HepG2 (cell line): ENCODE measurements around the gene SHISA6. TPM values are rescaled to one million over a fixed set of nuclear protein-coding genes. Genes with fewer than 3 reads are reported as not detected.

Experiments
- ATAC-seq: fragments of 200-7000 bp; cut with Tn5 transposase; 3 replicates; pipeline ENCODE4 v1.9.1; 2020; ENCODE audit warnings: mild to moderate bottlenecking, moderate library complexity
- BruUV-seq: library from RNA; stranded (reverse); fragments of 400-500 nt; replicated peaks from 2 replicates; lab custom pipeline; 2021; lab: Mats Ljungman, UMichigan
- CTCF ChIA-PET: fragments of 300-600 bp; formaldehyde crosslinking; extraction: SDS; loops from one replicate; lab custom pipeline; 2021; ENCODE audit warnings: low total read pairs, inconsistent platforms, low intra/inter-chr PET ratio; lab: Yijun Ruan, JAX
- POLR2A ChIA-PET: fragments of 350-600 bp; sonication (Branson Sonifier 250); formaldehyde crosslinking; loops from one replicate; lab custom pipeline; 2020; ENCODE audit warnings: antibody characterized with exemption, inconsistent platforms; lab: Yijun Ruan, JAX
- DNase-seq: peaks from one replicate; pipeline ENCODE4 v3.0.0-alpha.2; 2015; ENCODE audit warnings: low spot score
- FAIRE-seq: peaks from 3 replicates; lab custom pipeline; 2011; peaks lifted over from hg19 to GRCh38; lab: Jason Lieb, UNC
- H2AFZ ChIP-seq: one replicate; pipeline ENCODE4 v1.6.1; 2011; ENCODE audit warnings: low read length, inconsistent platforms
- H3K27ac ChIP-seq: fragments of 300-600 bp; 3 replicates; pipeline ENCODE4 v1.8.0; 2011; ENCODE audit warnings: mixed run types, mild to moderate bottlenecking, mixed read lengths, low read length, inconsistent platforms; ENCODE audit not compliant: insufficient read depth; ENCODE audit errors: extremely low read length
- H3K27me3 ChIP-seq, 2 experiments: fragments of 200-600 bp in 1 of 2; 2 replicates in 1 of 2; 3 replicates in 1 of 2; pipeline versions ENCODE4 v1.6.0 to v1.8.0; 2011; ENCODE audit warnings: low read length in 2 of 2, mild to moderate bottlenecking in 2 of 2, moderate library complexity in 2 of 2, inconsistent platforms in 1 of 2; ENCODE audit not compliant: insufficient read depth in 2 of 2, control insufficient read depth in 1 of 2
- H3K36me3 ChIP-seq, 2 experiments: fragments of 200-600 bp in 1 of 2; replicated peaks in 1 of 2; 2 replicates in 1 of 2; 3 replicates in 1 of 2; pipeline versions ENCODE4 v1.5.1 to v1.8.0; 2011; ENCODE audit warnings: low read length in 2 of 2, inconsistent platforms in 1 of 2; ENCODE audit not compliant: insufficient read depth in 2 of 2, control insufficient read depth in 1 of 2
- H3K4me1 ChIP-seq: 2 replicates; pipeline ENCODE4 v1.5.1; 2012; ENCODE audit warnings: low read length, inconsistent platforms; ENCODE audit not compliant: insufficient read depth
- H3K4me2 ChIP-seq: 2 replicates; pipeline ENCODE4 v1.6.0; 2011; ENCODE audit warnings: low read depth, low read length, inconsistent platforms
- H3K4me3 ChIP-seq, 3 experiments: fragments of 200-600 bp in 1 of 3; sonication (generic), shearing (Covaris generic) in 1 of 3; replicated peaks in 1 of 3; 2 replicates each; pipeline ENCODE4 v1.5.1; 2011 to 2016; ENCODE audit warnings: low read length in 3 of 3, inconsistent platforms in 2 of 3, low read depth in 2 of 3, mild to moderate bottlenecking in 2 of 3, control low read depth in 1 of 3, mixed read lengths in 1 of 3; ENCODE audit not compliant: insufficient read depth in 1 of 3
- H3K79me2 ChIP-seq: one replicate; pipeline ENCODE4 v1.6.1; 2011; ENCODE audit warnings: low read length, inconsistent platforms; ENCODE audit not compliant: insufficient read depth
- H3K9ac ChIP-seq: 2 replicates; pipeline ENCODE4 v1.6.0; 2011; ENCODE audit warnings: mild to moderate bottlenecking, low read depth, low read length, inconsistent platforms; ENCODE audit not compliant: insufficient read depth
- H3K9me3 ChIP-seq: 2 replicates; pipeline ENCODE4 v1.5.1; 2012; ENCODE audit warnings: mild to moderate bottlenecking, low read length
- H4K20me1 ChIP-seq: 2 replicates; pipeline ENCODE4 v1.6.0; 2011; ENCODE audit warnings: inconsistent platforms, mild to moderate bottlenecking, low read length, moderate library complexity; ENCODE audit not compliant: insufficient read depth
- ARID3A ChIP-seq: IDR thresholded peaks from 2 replicates; pipeline ENCODE4 v1.6.1; 2012; ENCODE audit warnings: low read depth, low read length, improper control_type of control experiment
- CSRNP2 ChIP-seq: sonication (generic); formaldehyde crosslinking; conservative IDR thresholded peaks from 2 replicates; pipeline ENCODE4 v1.8.0; 2022; ENCODE audit warnings: low read depth, missing genetic modification reagents
- E2F2 ChIP-seq: sonication (generic); formaldehyde crosslinking; IDR thresholded peaks from 2 replicates; pipeline ENCODE4 v1.4.0; 2020; ENCODE audit warnings: missing genetic modification reagents, borderline replicate concordance
- FOXP4 ChIP-seq: sonication (generic); formaldehyde crosslinking; IDR thresholded peaks from 2 replicates; pipeline ENCODE4 v1.4.0; 2020; ENCODE audit warnings: missing genetic modification reagents
- NR3C1 ChIP-seq: sonication (generic); formaldehyde crosslinking; IDR thresholded peaks from 2 replicates; pipeline ENCODE4 v1.4.0; 2020; ENCODE audit warnings: missing genetic modification reagents
- RAD51 ChIP-seq: fragments of 450-650 bp; IDR thresholded peaks from 2 replicates; pipeline ENCODE4 v1.6.1; 2016; ENCODE audit warnings: borderline replicate concordance
- ZBTB3 ChIP-seq: sonication (generic); formaldehyde crosslinking; IDR thresholded peaks from 2 replicates; pipeline ENCODE4 v1.4.0; 2020; ENCODE audit warnings: low read depth, mild to moderate bottlenecking, moderate library complexity, missing genetic modification reagents, borderline replicate concordance
- ZBTB4 ChIP-seq: sonication (generic); formaldehyde crosslinking; IDR thresholded peaks from 2 replicates; pipeline ENCODE4 v1.4.0; 2020; ENCODE audit warnings: missing genetic modification reagents, mild to moderate bottlenecking, borderline replicate concordance
- ZFYVE20 ChIP-seq: sonication (generic); formaldehyde crosslinking; IDR thresholded peaks from 2 replicates; pipeline ENCODE4 v1.8.0; 2023; ENCODE audit warnings: low read depth, mild to moderate bottlenecking, moderate library complexity, missing genetic modification reagents, borderline replicate concordance
- ZNF577 ChIP-seq: sonication (generic); formaldehyde crosslinking; IDR thresholded peaks from 2 replicates; pipeline ENCODE4 v1.4.0; 2020; ENCODE audit warnings: mild to moderate bottlenecking, low read depth, missing genetic modification reagents, borderline replicate concordance
- ZNF720 ChIP-seq: sonication (generic); formaldehyde crosslinking; IDR thresholded peaks from 2 replicates; pipeline ENCODE4 v1.4.0; 2020; ENCODE audit warnings: missing genetic modification reagents
- ZNF746 ChIP-seq: sonication (generic); formaldehyde crosslinking; IDR thresholded peaks from 2 replicates; pipeline ENCODE4 v1.8.0; 2022; ENCODE audit warnings: mild to moderate bottlenecking, missing genetic modification reagents
- WGBS: methylation state at CpG from one replicate; pipeline ENCODE4 v1.1.6; 2017; ENCODE audit warnings: low lambda C conversion rate; 5-methylcytosine and 5-hydroxymethylcytosine counted together
- in situ Hi-C: cut with HindIII; loops from 2 replicates; pipeline ENCODE4 v1.10.0; 2017; ENCODE audit warnings: low pct_unique_long_range_greater_than_20kb; ENCODE audit not compliant: extremely low pct_ligation_motif_present
- intact Hi-C: fragments of 100-400 bp; cut with micrococcal nuclease; formaldehyde crosslinking; loops from one replicate; pipeline ENCODE4 v1.10.0; 2022; ENCODE audit not compliant: unreplicated experiment
- polyA plus RNA-seq, 8 experiments: library from polyadenylated mRNA; depleted of rRNA in 3 of 8; stranded (reverse) in 7 of 8; unstranded in 1 of 8; fragments of >200 nt; fragmentation: Illumina TruSeq in 4 of 8; extraction: Trizol in 4 of 8; gene quantifications; 2 replicates each; pipeline versions ENCODE4 v1.2.1 to v1.2.3, GENCODE V29; 2011 to 2016; ENCODE audit warnings: low read depth in 4 of 8, missing spikeins in 1 of 8, mixed read lengths in 1 of 8; ENCODE audit not compliant: insufficient read depth in 1 of 8
- total RNA-seq, 5 experiments: library from RNA; depleted of rRNA; stranded (reverse); fragments of >200 nt; fragmentation: Illumina TruSeq; extraction: Trizol; gene quantifications; 2 replicates each; pipeline ENCODE4 v1.2.3, GENCODE V29; 2016; ENCODE audit warnings: low read depth in 1 of 5

SHISA6 gene
- total and polyA plus RNA-seq, 2 of the 13 experiments (the other 11 are each of a cell fraction or from before 2014, with no cell fraction given), result not detected

GRCh38 chr17:11328770-11329169 lies 87.8 kb downstream of the SHISA6 start:
- 2% methylated on average over 2 of the region's 2 CpGs for WGBS
- Histone ChIP-seq H3K79me2 (no peaks in the 10 kb centered on the region), H3K9ac (no peak overlapping the region), H3K36me3 (no peaks in the 10 kb centered on the region), H4K20me1 (no peaks in the 10 kb centered on the region; the same call in 1 of the 2 replicates), H3K9me3 (no peaks in the 10 kb centered on the region), H3K27me3 (no peaks in the 10 kb centered on the region; a peak in 1 of 5 replicates), H3K4me1 (no peaks in the 10 kb centered on the region), H3K27ac (no peak overlapping the region), H3K4me3 (no peak overlapping the region), H2AFZ (no peak overlapping the region), H3K4me2 (no peak overlapping the region)
- ChIA-PET CTCF (no interaction called here), POLR2A (no interaction called here)
- FAIRE-seq (no peak), ATAC-seq (no peak), DNase-seq (no peak)
- no TSS peak for BruUV-seq
- intact Hi-C loops, result no loop called here
- in situ Hi-C loops, result no loop called here
- TF ChIP-seq ZNF577 (CRISPR knock-in tag), result no peak
- TF ChIP-seq ZNF746 (CRISPR knock-in tag), result no peak
- no peak for TF ChIP-seq RAD51
- TF ChIP-seq ZBTB4 (CRISPR knock-in tag), result no peak
- no peak for TF ChIP-seq NR3C1 (CRISPR knock-in tag)
- no peak for TF ChIP-seq FOXP4
- TF ChIP-seq ZNF720, result no peak
- TF ChIP-seq ZBTB3 (CRISPR knock-in tag), result no peak
- no peak for TF ChIP-seq ARID3A
- TF ChIP-seq CSRNP2 (CRISPR knock-in tag), result no peak
- TF ChIP-seq ZFYVE20, result no peak
- TF ChIP-seq E2F2 (CRISPR knock-in tag), result no peak
